Measurements from ENCODE around the gene DLST. TPM values are rescaled to one million over a fixed set of nuclear protein-coding genes. Genes with fewer than 3 reads are reported as not detected.

The DLST gene
- polyA plus RNA-seq, 1 of the 3 experiments (the other 2 are of a cell fraction) = 92.3 TPM

GRCh38 chr14:74906925-74907521 is 25.3 kb downstream of the DLST start:
- Histone ChIP-seq H3K79me2 (ENCODE audit: insufficient read depth) (no peaks in the 10 kb centered on the region), H3K27ac (ENCODE audit: low read depth in 2 of 2, low read length in 1 of 2) (no peak overlapping the region), H3K4me2 (no peak overlapping the region), H3K27me3 (ENCODE audit: insufficient read depth) (no peaks in the 10 kb centered on the region), H4K20me1 (ENCODE audit: insufficient read depth) (no peaks in the 10 kb centered on the region), H3K9me3 (no peaks in the 10 kb centered on the region), H3K36me3 (replicated peaks in 1 of 2; ENCODE audit: control insufficient read depth in 1 of 2, insufficient read depth in 2 of 2, low read length in 1 of 2) (peaks cover 2 to 26% of the 10 kb centered on the region in 2 experiments), H3K9ac (no peak overlapping the region), H3K4me1 (ENCODE audit: control insufficient read depth in 1 of 2, insufficient read depth in 2 of 2, low read depth in 1 of 2, low read length in 1 of 2) (no peaks in the 10 kb centered on the region; a peak in 1 of 4 replicates), H3F3A (replicated peaks; ENCODE audit: insufficient read depth) (peaks cover 27% of the 10 kb centered on the region), H3K9me2 (no peaks in the 10 kb centered on the region), H2AFZ (ENCODE audit: low read depth) (no peak overlapping the region), H3K4me3 (ENCODE audit: low read depth in 2 of 2, low read length in 1 of 2) (no peak overlapping the region)
- 89% methylated on average over 6 of the region's 12 CpGs for WGBS (ENCODE audit: low lambda C conversion rate)
- TF ChIP-seq, protein P1, sequence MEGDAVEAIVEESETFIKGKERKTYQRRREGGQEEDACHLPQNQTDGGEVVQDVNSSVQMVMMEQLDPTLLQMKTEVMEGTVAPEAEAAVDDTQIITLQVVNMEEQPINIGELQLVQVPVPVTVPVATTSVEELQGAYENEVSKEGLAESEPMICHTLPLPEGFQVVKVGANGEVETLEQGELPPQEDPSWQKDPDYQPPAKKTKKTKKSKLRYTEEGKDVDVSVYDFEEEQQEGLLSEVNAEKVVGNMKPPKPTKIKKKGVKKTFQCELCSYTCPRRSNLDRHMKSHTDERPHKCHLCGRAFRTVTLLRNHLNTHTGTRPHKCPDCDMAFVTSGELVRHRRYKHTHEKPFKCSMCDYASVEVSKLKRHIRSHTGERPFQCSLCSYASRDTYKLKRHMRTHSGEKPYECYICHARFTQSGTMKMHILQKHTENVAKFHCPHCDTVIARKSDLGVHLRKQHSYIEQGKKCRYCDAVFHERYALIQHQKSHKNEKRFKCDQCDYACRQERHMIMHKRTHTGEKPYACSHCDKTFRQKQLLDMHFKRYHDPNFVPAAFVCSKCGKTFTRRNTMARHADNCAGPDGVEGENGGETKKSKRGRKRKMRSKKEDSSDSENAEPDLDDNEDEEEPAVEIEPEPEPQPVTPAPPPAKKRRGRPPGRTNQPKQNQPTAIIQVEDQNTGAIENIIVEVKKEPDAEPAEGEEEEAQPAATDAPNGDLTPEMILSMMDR (IDR thresholded peaks at IDR 0.05) = peak; percentile 36
- no peak for TF ChIP-seq SIN3A (IDR thresholded peaks at IDR 0.05; ENCODE audit: borderline replicate concordance, low read depth, low read length)
- CTCF ChIA-PET = interaction anchor here (1.1 to 26.0 kb wide), 14 partner anchors 10 to 581 kb away, joined by 3 to 537 read pairs (median 16); partner anchors contain the start of genes DLST and PROX2
- POLR2A ChIA-PET = interaction anchor here (1.6 to 2.0 kb wide), 2 partner anchors 46 to 49 kb away, joined by 4 to 7 read pairs; no protein-coding TSS in a partner anchor
- DNase-seq = no peak

DNA sequence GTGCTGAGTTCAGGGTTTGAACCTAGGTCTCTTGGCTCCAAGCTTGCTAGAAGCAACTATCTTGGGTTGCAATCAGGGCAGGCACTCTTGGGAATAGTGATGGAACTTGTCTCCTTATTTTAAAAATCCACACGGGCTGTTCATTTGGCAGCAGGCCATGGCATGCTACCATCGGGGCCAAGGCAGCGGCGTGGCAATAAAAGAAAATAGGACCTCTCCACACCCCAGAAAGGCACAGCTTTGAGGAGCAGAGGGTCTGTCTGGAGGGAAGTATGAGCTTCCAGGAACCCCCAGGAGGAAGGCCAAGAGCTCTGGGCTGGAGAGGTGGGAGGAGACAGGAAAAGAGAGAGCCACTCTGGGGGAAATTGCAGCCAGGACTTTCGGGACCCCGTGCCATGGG is 26.0 kb downstream of the DLST start:
- 82% methylated on average over 6 of the region's 6 CpGs for WGBS (ENCODE audit: low lambda C conversion rate)
- ChIA-PET POLR2A (interaction anchor here (1.1 to 2.0 kb wide), 2 partner anchors 24 to 47 kb away, joined by 3 to 7 read pairs; no protein-coding TSS in a partner anchor), CTCF (interaction anchor here (1.1 to 26.0 kb wide), 12 partner anchors 9 to 581 kb away, joined by 3 to 537 read pairs (median 18); partner anchors contain the start of genes DLST and PROX2)
- Histone ChIP-seq H2AFZ (ENCODE audit: low read depth) (no peak overlapping the region), H3K79me2 (ENCODE audit: insufficient read depth) (no peaks in the 10 kb centered on the region), H3K4me2 (no peak overlapping the region), H3K9ac (no peak overlapping the region), H3K4me3 (ENCODE audit: low read depth in 2 of 2, low read length in 1 of 2) (no peak overlapping the region), H3K9me2 (no peaks in the 10 kb centered on the region), H3K27ac (ENCODE audit: low read depth in 2 of 2, low read length in 1 of 2) (no peak overlapping the region), H3F3A (replicated peaks; ENCODE audit: insufficient read depth) (peaks cover 23% of the 10 kb centered on the region), H4K20me1 (ENCODE audit: insufficient read depth) (no peaks in the 10 kb centered on the region), H3K4me1 (ENCODE audit: control insufficient read depth in 1 of 2, insufficient read depth in 2 of 2, low read depth in 1 of 2, low read length in 1 of 2) (no peaks in the 10 kb centered on the region; a peak in 1 of 4 replicates), H3K9me3 (no peaks in the 10 kb centered on the region), H3K36me3 (replicated peaks in 1 of 2; ENCODE audit: control insufficient read depth in 1 of 2, insufficient read depth in 2 of 2, low read length in 1 of 2) (peaks cover 0 to 19% of the 10 kb centered on the region in 2 experiments), H3K27me3 (ENCODE audit: insufficient read depth) (no peaks in the 10 kb centered on the region)
- DNase-seq = no peak
- TF ChIP-seq, protein P2, sequence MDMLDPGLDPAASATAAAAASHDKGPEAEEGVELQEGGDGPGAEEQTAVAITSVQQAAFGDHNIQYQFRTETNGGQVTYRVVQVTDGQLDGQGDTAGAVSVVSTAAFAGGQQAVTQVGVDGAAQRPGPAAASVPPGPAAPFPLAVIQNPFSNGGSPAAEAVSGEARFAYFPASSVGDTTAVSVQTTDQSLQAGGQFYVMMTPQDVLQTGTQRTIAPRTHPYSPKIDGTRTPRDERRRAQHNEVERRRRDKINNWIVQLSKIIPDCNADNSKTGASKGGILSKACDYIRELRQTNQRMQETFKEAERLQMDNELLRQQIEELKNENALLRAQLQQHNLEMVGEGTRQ (IDR thresholded peaks at IDR 0.05; ENCODE audit: borderline replicate concordance, low read depth, low read length) = no peak
- TF ChIP-seq ZBTB33 (IDR thresholded peaks at IDR 0.05; ENCODE audit: borderline replicate concordance, low read depth) = no peak
- TF ChIP-seq TEAD4 (IDR thresholded peaks at IDR 0.05; ENCODE audit: borderline replicate concordance, insufficient read depth) = no peak
- TF ChIP-seq CHD2 (IDR thresholded peaks at IDR 0.05; ENCODE audit: low read length, partially characterized antibody) = no peak
- TF ChIP-seq USF1 (IDR thresholded peaks at IDR 0.05; ENCODE audit: borderline replicate concordance, low read depth) = no peak
- TF ChIP-seq RAD21 (IDR thresholded peaks at IDR 0.05; ENCODE audit: low read length) = no peak
- no peak for TF ChIP-seq RXRA (IDR thresholded peaks at IDR 0.05; ENCODE audit: borderline replicate concordance, low read depth)
- TF ChIP-seq YY1 (IDR thresholded peaks at IDR 0.05; ENCODE audit: low read depth) = no peak
- no peak for TF ChIP-seq RFX5 (IDR thresholded peaks at IDR 0.05; ENCODE audit: low read length)
- TF ChIP-seq TAF1 (IDR thresholded peaks at IDR 0.05; ENCODE audit: borderline replicate concordance, low read depth, low read length) = no peak
- TF ChIP-seq FOSL2 (IDR thresholded peaks at IDR 0.05; ENCODE audit: borderline replicate concordance, low read depth) = no peak
- TF ChIP-seq NRF1 (IDR thresholded peaks at IDR 0.05; ENCODE audit: low read depth, low read length) = no peak
- no peak for TF ChIP-seq MXI1 (IDR thresholded peaks at IDR 0.05; ENCODE audit: low read depth, low read length)
- no peak for TF ChIP-seq SMC3 (IDR thresholded peaks at IDR 0.05; ENCODE audit: low read depth, low read length)
- no peak for TF ChIP-seq POLR2AphosphoS5 (IDR thresholded peaks at IDR 0.05; ENCODE audit: low read depth, low read length)
- TF ChIP-seq FOXJ3 (CRISPR knock-in tag; IDR thresholded peaks at IDR 0.05) = no peak
- TF ChIP-seq GATA2 (CRISPR knock-in tag; IDR thresholded peaks at IDR 0.05) = no peak
- no peak for TF ChIP-seq TCF12 (IDR thresholded peaks at IDR 0.05)
- TF ChIP-seq MEF2A (IDR thresholded peaks at IDR 0.05; ENCODE audit: borderline replicate concordance, low read depth) = no peak
- no peak for TF ChIP-seq GABPA (IDR thresholded peaks at IDR 0.05; ENCODE audit: low read depth)
